Stimulated activated memory B cell treated with anti-CD40 and anti-IgM and Interleukin-4, amounts not matched to agents 10 μg/mL and 1 μg/mL and 100 μg/mL, for 72 hours (primary cell): Measurements from ENCODE around the gene CCDC24.

Experiments used
- ATAC-seq: fragments of 150-1000 bp; cut with Tn5 transposase; 2 replicates; pipeline ENCODE4 v1.10.0; 2021
- H3K27ac Mint-ChIP-seq: one replicate; pipeline ENCODE4 v1.8.0; 2022; ENCODE audit warnings: mild to moderate bottlenecking, mixed read lengths
- H3K27me3 Mint-ChIP-seq: one replicate; pipeline ENCODE4 v1.8.0; 2022; ENCODE audit warnings: mixed read lengths
- H3K36me3 Mint-ChIP-seq: one replicate; pipeline ENCODE4 v1.8.0; 2022; ENCODE audit warnings: mixed read lengths
- H3K4me1 Mint-ChIP-seq: one replicate; pipeline ENCODE4 v1.8.0; 2022; ENCODE audit warnings: mixed read lengths
- H3K4me3 Mint-ChIP-seq: one replicate; pipeline ENCODE4 v1.8.0; 2022; ENCODE audit warnings: mild to moderate bottlenecking, moderate library complexity, mixed read lengths
- H3K9me3 Mint-ChIP-seq: one replicate; pipeline ENCODE4 v1.8.0; 2022; ENCODE audit warnings: mixed read lengths

Gene CCDC24

DNA sequence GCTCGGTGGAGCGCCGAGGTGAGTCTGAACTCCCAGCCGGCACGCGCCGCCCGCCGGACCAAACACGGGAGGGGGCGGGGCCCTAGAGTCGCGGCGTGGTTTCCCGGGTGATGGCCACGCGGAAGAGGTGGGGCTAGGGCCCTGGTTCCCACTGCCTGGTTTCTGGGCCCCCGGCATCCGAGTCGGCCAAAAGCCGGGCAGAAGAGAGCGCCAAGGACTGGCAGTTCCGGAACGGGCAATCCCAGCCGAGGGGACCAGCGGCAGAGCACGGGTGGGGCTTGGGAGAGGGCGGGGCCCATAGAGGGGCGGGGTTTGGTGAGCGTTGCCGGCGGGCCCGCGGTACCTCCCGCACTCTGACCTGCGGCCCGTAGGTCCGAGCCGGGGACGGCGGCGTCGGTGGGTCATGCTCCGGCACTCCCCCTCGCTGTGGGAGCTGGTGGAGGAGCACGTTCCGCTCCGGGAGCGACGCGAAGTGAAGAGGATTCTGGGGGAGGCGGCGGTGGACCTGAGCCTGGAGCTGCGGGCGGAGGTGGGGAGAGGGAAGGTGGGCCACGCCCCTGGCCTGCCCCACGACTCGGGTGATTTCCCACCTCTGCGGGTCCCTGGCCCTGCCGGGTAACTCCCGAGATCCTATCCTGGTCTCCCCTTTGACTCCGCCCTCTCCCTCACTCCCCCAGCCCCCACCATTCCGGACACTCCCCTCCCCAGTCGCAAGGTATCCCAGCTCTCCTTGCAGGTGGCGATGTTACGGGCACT, at the start of gene CCDC24:
Gene CCDC24 (plus strand): TSS at position 124 of the 756 bp plus-strand sequence. CDS start 280 bp downstream, at position 404.
- Mint-ChIP-seq H3K4me1 (peaks cover 41% of the 10 kb centered on the region), H3K36me3 (no peaks in the 10 kb centered on the region), H3K27me3 (no peaks in the 10 kb centered on the region), H3K27ac (peak within 1 kb of the TSS; percentile 73), H3K4me3 (peak within 1 kb of the TSS; percentile 97), H3K9me3 (no peaks in the 10 kb centered on the region)
- peak; percentile 90 for ATAC-seq

DNA sequence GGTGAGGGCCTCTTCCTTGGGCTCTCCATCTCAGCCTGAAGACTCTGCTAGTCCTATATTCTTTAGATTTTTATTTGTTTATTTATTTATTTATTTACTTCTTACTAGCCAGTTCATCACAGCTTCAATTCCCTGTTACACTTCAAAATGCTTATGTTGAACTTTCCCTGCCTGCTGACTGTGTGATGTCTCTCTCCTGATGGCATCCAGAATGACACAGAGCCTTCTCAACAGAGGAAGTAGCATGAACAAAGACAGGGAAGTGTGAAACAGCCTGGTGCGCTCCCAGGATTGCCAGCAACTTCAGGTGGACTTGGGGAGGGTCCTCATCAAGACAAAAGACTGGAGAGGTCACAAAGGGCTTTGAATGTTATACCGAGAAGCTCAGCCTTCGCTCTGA, 49.0 kb upstream of the CCDC24 start:
- Mint-ChIP-seq H3K4me1 (peaks cover 31% of the 10 kb centered on the region), H3K36me3 (peaks cover 28% of the 10 kb centered on the region), H3K4me3 (no peak overlapping the region), H3K27me3 (no peaks in the 10 kb centered on the region), H3K9me3 (no peaks in the 10 kb centered on the region), H3K27ac (no peak overlapping the region)
- no peak for ATAC-seq

DNA sequence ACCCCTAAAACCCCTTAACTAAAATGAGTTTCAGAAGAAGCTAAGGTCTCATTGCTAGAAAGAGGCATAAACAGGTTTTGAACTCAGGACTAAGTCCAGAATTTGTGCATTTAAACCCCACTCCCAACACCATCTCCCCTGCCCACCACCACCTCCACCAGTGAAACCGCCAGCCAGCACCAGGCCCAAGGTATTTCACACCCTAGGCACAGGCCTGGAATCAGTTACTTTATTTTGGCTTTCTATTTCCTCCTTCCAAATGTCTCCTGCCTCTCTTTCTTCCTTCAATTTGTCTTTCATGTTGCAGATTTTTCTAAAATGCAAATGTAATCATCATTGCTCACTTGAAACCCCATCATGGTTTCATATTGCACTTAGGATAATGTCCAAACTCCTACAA, 46.5 kb upstream of the CCDC24 start:
- no peak for ATAC-seq
- Mint-ChIP-seq H3K27ac (no peak overlapping the region), H3K4me1 (peaks cover 55% of the 10 kb centered on the region), H3K27me3 (no peaks in the 10 kb centered on the region), H3K36me3 (peaks cover 18% of the 10 kb centered on the region), H3K4me3 (no peak overlapping the region), H3K9me3 (no peaks in the 10 kb centered on the region)

DNA sequence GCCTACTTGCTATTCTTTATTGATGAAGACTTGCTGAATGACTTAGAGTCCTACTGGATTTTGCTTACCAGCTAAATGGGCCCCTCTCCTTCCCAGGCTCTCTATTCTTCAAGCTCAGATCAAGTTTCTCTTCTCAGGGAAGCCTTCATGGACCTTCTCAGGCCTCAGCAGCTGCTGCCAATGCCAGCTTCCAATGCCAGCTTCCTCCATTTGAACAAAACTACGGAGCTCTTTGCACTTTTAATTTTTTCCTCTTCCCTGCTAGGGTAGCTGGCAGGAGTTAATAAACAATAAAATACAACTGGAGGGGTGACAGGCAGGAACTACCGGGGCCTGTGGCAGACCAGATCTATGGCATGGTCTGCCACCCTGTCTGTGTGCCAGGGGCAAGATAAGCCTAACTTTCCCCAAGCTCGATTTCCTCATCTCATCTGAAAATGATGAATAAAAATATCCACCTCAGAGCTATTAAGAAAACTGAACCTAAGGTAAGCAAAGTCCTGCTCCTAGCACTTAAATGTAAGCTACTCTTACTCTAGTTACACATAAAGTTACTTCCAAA, 45.6 kb upstream of the CCDC24 start:
- Mint-ChIP-seq H3K27me3 (no peaks in the 10 kb centered on the region), H3K4me1 (peaks cover 64% of the 10 kb centered on the region), H3K36me3 (peaks cover 22% of the 10 kb centered on the region), H3K9me3 (no peaks in the 10 kb centered on the region), H3K4me3 (peak overlapping the region; percentile 93), H3K27ac (peak overlapping the region; percentile 91)
- no peak for ATAC-seq

DNA sequence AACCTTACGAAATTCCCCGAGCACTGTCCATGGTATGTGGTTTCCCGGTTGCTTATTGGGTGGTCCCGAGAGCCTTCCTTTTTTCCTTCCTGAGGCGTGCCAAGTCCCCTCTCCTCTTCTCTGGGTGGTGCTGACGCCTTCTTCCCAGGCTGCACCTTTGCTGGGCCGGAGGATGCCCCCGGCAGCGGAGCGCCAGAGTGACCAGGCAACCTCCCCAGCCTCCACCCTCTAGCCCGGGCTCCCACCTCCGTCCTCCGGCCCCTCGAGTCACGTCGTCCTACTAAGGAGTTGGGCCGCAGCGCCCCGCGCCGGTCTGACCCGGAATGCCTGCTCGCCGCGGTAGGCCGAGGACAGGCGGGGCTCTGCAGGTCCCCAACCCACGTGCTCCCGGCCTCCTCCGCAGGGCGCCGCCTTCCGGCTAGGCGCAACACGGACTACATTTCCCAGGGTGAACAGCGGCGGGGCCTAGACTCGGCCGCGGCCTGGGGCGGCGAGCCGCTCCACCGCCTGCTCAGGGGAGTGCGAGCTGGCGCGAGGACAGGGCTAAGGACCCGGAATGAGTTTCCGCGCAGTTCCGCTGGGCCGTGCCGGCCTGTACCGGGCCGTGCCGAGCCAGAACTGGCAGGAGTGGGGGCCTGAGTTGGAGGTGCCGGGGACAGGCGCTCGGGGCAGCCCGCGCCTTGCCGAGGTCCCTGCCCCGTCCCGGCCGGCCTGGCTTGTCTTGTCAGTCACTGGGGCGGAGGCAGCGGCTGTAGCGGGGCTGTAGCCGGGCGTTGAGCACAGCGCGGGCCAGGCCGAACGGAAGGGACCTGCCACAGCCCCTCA, 45.0 kb upstream of the CCDC24 start, which contains the start of gene IPO13:
Gene IPO13 (plus strand): TSS at position 715 of the 825 bp plus-strand sequence. CDS start 651 bp downstream, outside the sequence.
- peaks cover 29% of the 10 kb centered on the region for H3K36me3 Mint-ChIP-seq
- peak within 1 kb of the TSS; percentile 93 for H3K4me3 Mint-ChIP-seq
- peak; percentile 98 for ATAC-seq
- H3K27ac Mint-ChIP-seq = peak within 1 kb of the TSS; percentile 91
- no peaks in the 10 kb centered on the region for H3K9me3 Mint-ChIP-seq
- peaks cover 71% of the 10 kb centered on the region for H3K4me1 Mint-ChIP-seq
- H3K27me3 Mint-ChIP-seq = no peaks in the 10 kb centered on the region

DNA sequence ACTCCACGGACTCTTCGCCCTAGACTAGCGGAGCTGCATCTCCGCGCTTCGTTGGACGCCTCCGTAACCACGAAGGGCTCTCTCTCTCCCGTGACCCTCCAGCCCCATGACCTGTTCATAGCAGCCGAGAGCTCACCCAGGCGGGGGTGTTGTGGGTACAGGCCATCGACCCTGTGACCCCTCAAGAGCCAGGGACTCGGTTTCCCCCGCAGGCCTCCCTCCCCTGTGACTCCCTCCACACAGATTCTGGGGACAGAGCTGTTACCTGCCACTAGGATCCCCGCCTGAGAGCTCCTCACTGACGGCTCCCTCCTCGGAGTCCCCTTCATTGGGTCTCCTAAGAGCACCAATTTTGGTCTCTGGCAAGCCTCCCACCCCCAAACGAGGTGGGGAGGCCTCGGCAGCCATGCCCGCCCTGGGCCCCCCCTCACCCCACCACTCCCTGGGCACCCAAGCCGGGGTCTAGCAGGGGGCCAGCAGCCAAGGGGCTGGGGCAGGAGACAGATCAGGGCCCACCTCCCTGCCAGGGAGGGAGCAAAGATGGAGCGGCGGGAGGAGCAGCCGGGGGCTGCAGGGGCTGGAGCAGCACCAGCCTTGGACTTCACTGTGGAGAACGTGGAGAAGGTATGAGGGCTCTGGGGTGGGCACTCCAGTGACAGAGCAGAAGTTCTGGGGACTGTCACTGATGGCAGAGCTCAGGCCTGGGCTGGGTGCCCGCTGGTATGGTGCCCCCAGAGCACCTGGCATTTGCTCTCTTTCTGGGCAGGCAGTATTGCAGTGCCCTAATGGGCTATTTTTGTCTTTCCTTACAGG, 44.1 kb upstream of the CCDC24 start:
- peak overlapping the region; percentile 93 for H3K4me3 Mint-ChIP-seq
- peak overlapping the region; percentile 91 for H3K27ac Mint-ChIP-seq
- peaks cover 74% of the 10 kb centered on the region for H3K4me1 Mint-ChIP-seq

DNA sequence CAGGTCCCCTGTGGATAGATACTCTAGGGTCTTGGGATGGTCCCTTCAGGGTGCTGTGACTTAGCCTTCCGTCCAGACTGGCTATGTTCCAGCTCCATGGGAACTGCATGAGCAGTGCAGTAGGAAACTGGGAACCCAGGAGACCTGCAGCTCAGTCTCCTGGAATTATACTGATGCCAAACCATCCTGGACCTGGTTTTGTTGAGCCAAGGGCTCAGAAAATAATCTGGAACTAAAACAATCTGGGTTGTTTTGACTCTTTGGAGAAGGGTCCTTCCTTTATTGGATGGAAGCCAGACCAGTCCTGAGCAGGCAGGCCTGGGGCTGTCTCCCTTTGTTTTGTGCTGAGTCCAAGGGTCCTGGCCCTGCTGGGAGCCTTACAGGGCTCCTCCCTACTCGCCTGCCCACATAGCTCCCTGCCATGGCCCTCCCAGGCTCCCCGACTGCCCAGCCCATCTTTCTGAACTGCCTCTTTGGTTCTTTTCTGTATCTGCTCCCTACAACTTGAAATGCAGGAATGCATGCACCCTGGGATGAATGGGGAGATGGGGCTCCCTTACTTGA, 43.4 kb upstream of the CCDC24 start:
- ATAC-seq = no peak
- Mint-ChIP-seq H3K36me3 (peaks cover 29% of the 10 kb centered on the region), H3K4me3 (peak overlapping the region; percentile 93), H3K27ac (peak overlapping the region; percentile 91), H3K4me1 (peaks cover 69% of the 10 kb centered on the region), H3K27me3 (no peaks in the 10 kb centered on the region), H3K9me3 (no peaks in the 10 kb centered on the region)

More for the DNA sequence above, 44.1 kb upstream of the CCDC24 start:
- no peaks in the 10 kb centered on the region for H3K27me3 Mint-ChIP-seq
- H3K9me3 Mint-ChIP-seq = no peaks in the 10 kb centered on the region
- H3K36me3 Mint-ChIP-seq = peaks cover 34% of the 10 kb centered on the region
- peak; percentile 28 for ATAC-seq

DNA sequence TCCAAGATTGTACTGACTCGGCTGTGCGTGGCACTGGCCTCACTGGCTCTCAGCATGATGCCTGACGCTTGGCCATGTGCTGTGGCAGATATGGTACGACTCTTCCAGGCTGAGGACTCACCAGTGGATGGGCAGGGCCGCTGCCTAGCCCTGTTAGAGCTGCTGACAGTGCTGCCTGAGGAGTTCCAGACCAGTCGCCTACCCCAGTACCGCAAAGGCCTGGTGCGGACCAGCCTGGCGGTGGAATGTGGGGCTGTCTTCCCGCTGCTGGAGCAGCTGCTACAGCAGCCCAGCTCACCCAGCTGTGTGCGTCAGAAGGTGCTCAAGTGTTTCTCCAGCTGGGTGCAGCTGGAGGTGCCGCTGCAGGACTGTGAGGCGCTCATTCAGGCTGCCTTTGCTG, 41.7 kb upstream of the CCDC24 start:
- peaks cover 69% of the 10 kb centered on the region for H3K4me1 Mint-ChIP-seq
- no peak for ATAC-seq
- H3K4me3 Mint-ChIP-seq = no peak overlapping the region
- H3K9me3 Mint-ChIP-seq = no peaks in the 10 kb centered on the region
- H3K27me3 Mint-ChIP-seq = no peaks in the 10 kb centered on the region
- peaks cover 32% of the 10 kb centered on the region for H3K36me3 Mint-ChIP-seq
- no peak overlapping the region for H3K27ac Mint-ChIP-seq

DNA sequence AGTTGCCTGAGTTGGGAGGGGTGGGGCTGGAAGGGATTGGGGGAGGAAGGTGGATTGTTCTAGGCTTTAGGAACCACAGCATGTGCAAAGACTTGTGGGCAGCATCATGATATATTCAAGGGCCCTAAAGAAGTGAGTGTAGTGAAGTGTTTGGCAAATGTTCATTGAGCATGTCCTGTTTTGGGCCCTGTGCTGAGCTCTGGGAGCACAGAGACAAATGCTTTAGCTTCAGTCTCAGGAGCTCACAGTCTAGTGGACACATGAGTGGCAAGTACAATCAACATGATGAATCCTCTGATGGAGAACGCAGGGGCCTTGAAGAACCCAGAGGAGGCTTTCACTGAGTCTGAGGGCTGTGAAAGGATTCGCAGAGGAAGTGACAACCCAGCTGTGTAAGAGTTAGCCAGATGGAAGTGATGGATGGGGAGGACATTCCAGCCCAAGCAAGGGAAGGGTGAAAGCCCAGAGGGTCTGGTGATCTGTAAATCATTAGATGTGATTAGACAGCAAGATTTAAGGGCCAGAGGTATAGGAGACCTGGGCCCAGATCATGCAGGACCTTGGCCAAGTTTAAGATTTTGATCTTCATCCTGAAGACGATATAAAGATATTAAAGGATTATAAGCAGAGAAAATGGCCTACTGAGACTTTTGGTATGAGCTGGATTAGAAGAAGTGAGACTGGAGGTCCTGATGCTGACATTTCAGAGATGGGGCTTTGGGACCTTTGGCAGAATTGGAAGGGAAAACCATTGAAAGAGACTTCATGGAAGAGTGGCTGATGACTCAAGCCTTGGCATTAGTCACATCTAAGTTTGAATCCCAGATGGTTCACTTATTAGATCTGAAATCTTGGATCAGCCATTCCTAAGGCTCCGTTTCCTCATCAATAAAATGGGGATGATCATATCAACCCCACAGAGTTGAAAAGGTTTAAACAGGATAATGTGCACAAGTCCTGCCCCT, 40.1 kb upstream of the CCDC24 start:
- H3K9me3 Mint-ChIP-seq = no peaks in the 10 kb centered on the region
- H3K27me3 Mint-ChIP-seq = no peaks in the 10 kb centered on the region
- ATAC-seq = no peak
- H3K27ac Mint-ChIP-seq = no peak overlapping the region
- no peak overlapping the region for H3K4me3 Mint-ChIP-seq
- peaks cover 37% of the 10 kb centered on the region for H3K36me3 Mint-ChIP-seq
- peaks cover 59% of the 10 kb centered on the region for H3K4me1 Mint-ChIP-seq

DNA sequence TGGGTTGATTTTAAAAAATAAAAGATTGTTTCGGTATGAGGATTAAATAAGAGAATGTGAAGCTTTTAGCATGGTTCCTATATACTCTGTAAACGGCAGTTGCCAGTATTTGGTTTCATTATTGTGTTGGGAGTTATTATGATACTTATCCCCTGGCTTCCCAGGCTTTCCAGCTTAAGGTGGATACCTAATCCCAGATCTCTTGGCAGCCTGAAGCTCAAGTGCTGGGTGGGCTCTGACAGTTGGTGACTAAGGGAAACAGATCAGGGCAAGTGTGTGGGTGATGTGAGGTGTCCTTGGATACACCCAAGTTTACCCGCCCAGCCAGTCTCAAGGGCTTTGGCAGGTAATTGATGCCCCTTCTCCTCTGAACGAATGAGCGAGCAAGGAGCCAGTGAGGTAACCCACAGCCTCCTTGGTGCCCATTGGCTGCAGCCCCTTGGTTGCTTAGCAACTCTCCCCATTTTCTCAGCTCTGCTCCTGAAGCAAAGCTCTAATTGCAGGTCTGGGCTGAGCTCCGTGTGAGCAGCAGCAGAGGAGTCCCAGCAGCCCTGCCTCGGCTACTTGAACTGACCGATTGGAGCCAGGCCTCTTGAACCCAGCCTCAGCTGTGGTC, 38.6 kb upstream of the CCDC24 start:
- no peak overlapping the region for H3K27ac Mint-ChIP-seq
- H3K27me3 Mint-ChIP-seq = no peaks in the 10 kb centered on the region
- ATAC-seq = no peak
- H3K36me3 Mint-ChIP-seq = peaks cover 46% of the 10 kb centered on the region
- no peaks in the 10 kb centered on the region for H3K9me3 Mint-ChIP-seq
- H3K4me3 Mint-ChIP-seq = no peak overlapping the region
- H3K4me1 Mint-ChIP-seq = peaks cover 49% of the 10 kb centered on the region

DNA sequence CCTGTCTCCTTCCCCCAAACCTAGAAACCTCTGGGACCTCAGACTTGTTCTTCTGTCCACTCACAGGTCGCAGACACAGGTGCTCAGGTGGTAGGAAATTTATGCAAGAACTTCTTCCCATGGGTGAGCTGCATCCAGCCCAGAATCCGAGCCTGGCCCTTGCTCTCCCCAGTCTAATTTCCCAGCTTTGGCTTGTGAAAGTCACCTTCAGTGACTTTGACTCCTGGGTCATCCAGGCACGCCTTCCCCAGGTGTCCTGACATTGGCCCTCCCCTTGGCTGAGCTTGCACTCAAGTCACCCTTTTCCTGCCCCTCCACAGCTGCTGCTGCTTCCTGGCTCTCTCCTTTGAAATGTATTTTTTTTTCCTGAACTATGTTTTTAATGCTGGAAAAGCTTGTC, 38.0 kb upstream of the CCDC24 start:
- Mint-ChIP-seq H3K36me3 (peaks cover 51% of the 10 kb centered on the region), H3K4me3 (no peak overlapping the region), H3K27me3 (no peaks in the 10 kb centered on the region), H3K4me1 (peaks cover 44% of the 10 kb centered on the region), H3K27ac (no peak overlapping the region), H3K9me3 (no peaks in the 10 kb centered on the region)
- ATAC-seq = no peak

DNA sequence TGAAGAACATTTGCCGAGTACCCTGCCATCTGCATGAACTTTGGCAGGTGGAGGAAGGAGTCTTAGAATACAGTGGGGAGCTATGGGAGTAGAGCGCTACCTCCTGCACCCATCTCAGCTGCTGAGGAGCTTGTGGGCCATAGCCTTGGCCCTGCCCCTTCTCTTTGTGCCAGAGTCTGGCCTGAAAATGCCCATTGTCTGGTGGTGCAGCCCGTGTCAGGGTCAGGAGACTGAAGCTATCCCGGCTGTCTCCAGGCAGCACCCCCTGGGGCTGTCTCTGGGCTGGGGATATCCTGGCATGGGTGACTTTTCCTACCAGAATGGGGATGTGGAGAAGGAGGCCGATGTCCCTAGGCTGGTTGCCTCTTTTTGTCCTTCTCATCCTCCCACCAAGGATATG, 37.4 kb upstream of the CCDC24 start:
- no peaks in the 10 kb centered on the region for H3K27me3 Mint-ChIP-seq
- ATAC-seq = no peak
- H3K27ac Mint-ChIP-seq = no peak overlapping the region
- no peaks in the 10 kb centered on the region for H3K9me3 Mint-ChIP-seq
- H3K4me1 Mint-ChIP-seq = peaks cover 37% of the 10 kb centered on the region
- no peak overlapping the region for H3K4me3 Mint-ChIP-seq
- H3K36me3 Mint-ChIP-seq = peaks cover 58% of the 10 kb centered on the region

DNA sequence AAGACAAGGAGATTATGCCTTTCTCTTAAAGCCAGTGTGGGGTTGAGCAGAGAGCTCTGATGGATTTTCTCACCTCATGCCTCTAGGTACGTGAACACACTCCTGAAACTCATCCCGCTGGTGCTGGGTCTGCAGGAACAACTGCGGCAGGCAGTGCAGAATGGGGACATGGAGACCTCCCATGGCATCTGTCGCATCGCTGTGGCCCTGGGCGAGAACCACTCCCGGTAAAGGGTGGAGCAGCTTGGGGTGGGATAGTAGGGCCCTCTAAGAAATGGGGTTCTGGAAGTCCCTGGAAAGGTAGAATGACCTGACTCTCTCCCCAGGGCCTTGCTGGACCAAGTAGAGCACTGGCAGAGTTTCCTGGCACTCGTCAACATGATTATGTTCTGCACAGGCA, 35.2 kb upstream of the CCDC24 start:
- H3K9me3 Mint-ChIP-seq = no peaks in the 10 kb centered on the region
- no peak overlapping the region for H3K4me3 Mint-ChIP-seq
- no peaks in the 10 kb centered on the region for H3K27me3 Mint-ChIP-seq
- peaks cover 46% of the 10 kb centered on the region for H3K36me3 Mint-ChIP-seq
- peaks cover 15% of the 10 kb centered on the region for H3K4me1 Mint-ChIP-seq
- ATAC-seq = no peak
- H3K27ac Mint-ChIP-seq = no peak overlapping the region
